GM12878 (cell line): ENCODE data around the gene SPIN1.

Experiments used
- BACH1 ChIP-seq: fragments of 450-650 bp; IDR thresholded peaks from 2 replicates; pipeline ENCODE4 v1.6.1; 2017; ENCODE audit warnings: mild to moderate bottlenecking, borderline replicate concordance
- CHD4 ChIP-seq: fragments of 200-600 bp; sonication (generic); IDR thresholded peaks from 2 replicates; pipeline ENCODE4 v1.6.1; 2016; ENCODE audit warnings: mild to moderate bottlenecking
- CTCF ChIP-seq, 3 experiments: IDR thresholded peaks in 2 of 3; conservative IDR thresholded peaks in 1 of 3; 2 replicates each; pipeline ENCODE4 v1.5.1; 2011; ENCODE audit warnings: low read depth in 3 of 3, low read length in 3 of 3, mild to moderate bottlenecking in 3 of 3, control low read depth in 2 of 3, moderate library complexity in 2 of 3, inconsistent platforms in 1 of 3, mixed read lengths in 1 of 3; ENCODE audit not compliant: control insufficient read depth in 2 of 3, insufficient read depth in 1 of 3; ENCODE audit errors: extremely low read depth in 1 of 3
- POLR2AphosphoS5 ChIP-seq: IDR thresholded peaks from 2 replicates; pipeline ENCODE4 v1.6.1; 2011; ENCODE audit warnings: mild to moderate bottlenecking, low read length, inconsistent platforms

GRCh38 chr9:88380118-88380517 lies 8.1 kb upstream of the SPIN1 start:
- TF ChIP-seq BACH1 (no peak), POLR2AphosphoS5 (no peak), CTCF (IDR thresholded peaks at IDR 0.05 in 2 of 3, conservative IDR thresholded peaks at IDR 0.05 in 1 of 3; ENCODE audit: control insufficient read depth in 2 of 3, extremely low read depth in 1 of 3, insufficient read depth in 1 of 3, low read depth in 3 of 3, low read length in 3 of 3) (no peak), CHD4 (no peak)
